ENCODE results near the gene SUDS3. TPM values are rescaled to one million over a fixed set of nuclear protein-coding genes. Genes with fewer than 3 reads are reported as not detected.

SUDS3 gene
- total RNA-seq, 1 experiment from 2014 or later = 50.7 TPM

DNA sequence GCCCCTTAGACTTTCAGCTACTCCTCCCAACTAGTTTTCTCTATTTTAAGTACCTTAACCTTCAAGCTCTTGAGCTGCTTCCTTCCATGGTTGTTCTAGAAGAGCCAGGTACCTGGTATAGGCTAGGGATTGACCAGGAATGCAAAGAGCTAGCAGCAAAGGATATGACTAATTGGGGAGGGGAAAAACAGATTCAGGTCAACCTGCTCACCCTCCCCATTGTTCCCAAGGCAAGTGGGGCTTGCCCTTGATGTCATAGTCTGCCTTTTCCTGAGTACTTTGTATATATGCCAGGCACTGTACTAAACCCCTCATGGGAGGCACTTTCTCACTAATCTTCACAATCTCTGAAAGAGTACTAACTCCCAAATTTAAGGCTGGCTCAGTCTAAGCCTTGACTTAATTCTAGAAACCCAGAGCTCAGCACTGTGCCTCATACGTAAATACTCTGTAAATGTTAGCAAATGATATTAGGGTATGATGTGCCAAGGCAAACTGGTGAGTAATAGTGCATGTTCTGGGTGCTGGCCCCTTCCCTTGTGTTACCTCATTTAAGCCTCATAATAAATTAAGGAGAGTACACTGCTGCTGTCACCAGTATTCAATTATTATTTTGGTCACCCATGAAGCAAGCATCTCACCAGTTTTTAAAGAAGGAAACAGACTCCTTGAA lies 42.2 kb downstream of the SUDS3 start:
- Histone ChIP-seq H3K4me3 (no peak overlapping the region), H3K36me3 (ENCODE audit: low read depth) (peaks cover 5% of the 10 kb centered on the region; the same call in 1 of the 2 replicates), H3K9me2 (ENCODE audit: insufficient read depth) (no peaks in the 10 kb centered on the region), H3K27me3 (ENCODE audit: insufficient read depth, low read depth) (no peaks in the 10 kb centered on the region), H3K79me2 (ENCODE audit: low read depth) (no peaks in the 10 kb centered on the region), H3K4me2 (no peak overlapping the region), H3K27ac (no peak overlapping the region), H3K4me1 (replicated peaks; ENCODE audit: insufficient read depth) (peaks cover 11% of the 10 kb centered on the region), H3K9me3 (ENCODE audit: insufficient read depth, low read depth) (no peaks in the 10 kb centered on the region), H4K20me1 (ENCODE audit: insufficient read depth) (no peaks in the 10 kb centered on the region), H2AFZ (no peak overlapping the region), H3F3A (ENCODE audit: insufficient read depth, low read depth) (no peaks in the 10 kb centered on the region)
- TF ChIP-seq, protein P1, sequence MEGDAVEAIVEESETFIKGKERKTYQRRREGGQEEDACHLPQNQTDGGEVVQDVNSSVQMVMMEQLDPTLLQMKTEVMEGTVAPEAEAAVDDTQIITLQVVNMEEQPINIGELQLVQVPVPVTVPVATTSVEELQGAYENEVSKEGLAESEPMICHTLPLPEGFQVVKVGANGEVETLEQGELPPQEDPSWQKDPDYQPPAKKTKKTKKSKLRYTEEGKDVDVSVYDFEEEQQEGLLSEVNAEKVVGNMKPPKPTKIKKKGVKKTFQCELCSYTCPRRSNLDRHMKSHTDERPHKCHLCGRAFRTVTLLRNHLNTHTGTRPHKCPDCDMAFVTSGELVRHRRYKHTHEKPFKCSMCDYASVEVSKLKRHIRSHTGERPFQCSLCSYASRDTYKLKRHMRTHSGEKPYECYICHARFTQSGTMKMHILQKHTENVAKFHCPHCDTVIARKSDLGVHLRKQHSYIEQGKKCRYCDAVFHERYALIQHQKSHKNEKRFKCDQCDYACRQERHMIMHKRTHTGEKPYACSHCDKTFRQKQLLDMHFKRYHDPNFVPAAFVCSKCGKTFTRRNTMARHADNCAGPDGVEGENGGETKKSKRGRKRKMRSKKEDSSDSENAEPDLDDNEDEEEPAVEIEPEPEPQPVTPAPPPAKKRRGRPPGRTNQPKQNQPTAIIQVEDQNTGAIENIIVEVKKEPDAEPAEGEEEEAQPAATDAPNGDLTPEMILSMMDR (conservative IDR thresholded peaks at IDR 0.05) = no peak
- no peak for TF ChIP-seq EZH2 (IDR thresholded peaks at IDR 0.05; ENCODE audit: low read depth)
- CTCF ChIA-PET = no interaction called here
- no peak for DNase-seq
- intact Hi-C loops (cut with micrococcal nuclease; ENCODE audit: unreplicated experiment) = no loop called here
- BruUV-seq (replicated peaks) = no TSS peak
- POLR2A ChIA-PET (ENCODE audit: unreplicated experiment) = no interaction called here

DNA sequence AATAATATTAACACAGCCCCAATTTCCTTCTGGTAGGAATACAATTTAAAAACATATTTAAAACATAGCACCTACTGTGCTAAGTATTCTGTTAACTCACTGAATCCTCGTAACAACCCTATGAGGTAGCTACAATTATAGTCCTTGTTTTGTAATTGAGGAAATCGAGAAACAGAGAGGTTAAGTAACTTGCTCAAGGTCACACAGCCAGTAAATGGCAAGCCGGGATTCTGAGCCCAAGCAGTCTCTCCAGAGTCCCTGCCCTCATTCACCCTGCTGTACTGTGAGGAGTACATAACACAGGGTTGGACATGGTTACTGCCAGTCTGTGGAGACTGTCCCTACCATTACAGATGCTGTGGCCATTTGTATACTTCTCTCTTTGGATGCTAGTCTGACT lies 44.3 kb downstream of the SUDS3 start:
- POLR2A ChIA-PET (ENCODE audit: unreplicated experiment) = no interaction called here
- BruUV-seq (replicated peaks) = no TSS peak
- Histone ChIP-seq H3K4me1 (replicated peaks; ENCODE audit: insufficient read depth) (peaks cover 11% of the 10 kb centered on the region), H3K4me3 (no peak overlapping the region), H3F3A (ENCODE audit: insufficient read depth, low read depth) (no peaks in the 10 kb centered on the region), H4K20me1 (ENCODE audit: insufficient read depth) (no peaks in the 10 kb centered on the region), H3K36me3 (ENCODE audit: low read depth) (no peaks in the 10 kb centered on the region), H3K4me2 (no peak overlapping the region), H3K27ac (no peak overlapping the region), H2AFZ (no peak overlapping the region), H3K79me2 (ENCODE audit: low read depth) (no peaks in the 10 kb centered on the region), H3K9me2 (ENCODE audit: insufficient read depth) (no peaks in the 10 kb centered on the region), H3K9me3 (ENCODE audit: insufficient read depth, low read depth) (no peaks in the 10 kb centered on the region), H3K27me3 (ENCODE audit: insufficient read depth, low read depth) (no peaks in the 10 kb centered on the region)
- TF ChIP-seq, protein P1 (conservative IDR thresholded peaks at IDR 0.05) = no peak
- TF ChIP-seq EZH2 (IDR thresholded peaks at IDR 0.05; ENCODE audit: low read depth) = no peak
- intact Hi-C loops (cut with micrococcal nuclease; ENCODE audit: unreplicated experiment) = no loop called here
- CTCF ChIA-PET = no interaction called here
- no peak for DNase-seq

- peaks cover 11% of the 10 kb centered on the region for H3K4me1 ChIP-seq (replicated peaks; ENCODE audit: insufficient read depth)
- H3K79me2 ChIP-seq (ENCODE audit: low read depth) = no peaks in the 10 kb centered on the region
- no peak overlapping the region for H3K4me3 ChIP-seq
- no peaks in the 10 kb centered on the region for H3K9me3 ChIP-seq (ENCODE audit: insufficient read depth, low read depth)
- ChIA-PET CTCF (no interaction called here), POLR2A (ENCODE audit: unreplicated experiment) (no interaction called here)
- no peaks in the 10 kb centered on the region for H3F3A ChIP-seq (ENCODE audit: insufficient read depth, low read depth)
- no peak overlapping the region for H2AFZ ChIP-seq
- TF ChIP-seq EZH2 (IDR thresholded peaks at IDR 0.05; ENCODE audit: low read depth) = no peak
- TF ChIP-seq, protein P1 (conservative IDR thresholded peaks at IDR 0.05) = no peak
- H4K20me1 ChIP-seq (ENCODE audit: insufficient read depth) = no peaks in the 10 kb centered on the region
- H3K36me3 ChIP-seq (ENCODE audit: low read depth) = no peaks in the 10 kb centered on the region
- DNase-seq = no peak
- H3K27me3 ChIP-seq (ENCODE audit: insufficient read depth, low read depth) = no peaks in the 10 kb centered on the region
- no peak overlapping the region for H3K4me2 ChIP-seq
- no peak overlapping the region for H3K27ac ChIP-seq
- intact Hi-C loops (cut with micrococcal nuclease; ENCODE audit: unreplicated experiment) = no loop called here
- no peaks in the 10 kb centered on the region for H3K9me2 ChIP-seq (ENCODE audit: insufficient read depth)
- BruUV-seq (replicated peaks) = no TSS peak
These were observed 48.5 kb downstream of the SUDS3 start for GRCh38 chr12:118424884-118425283.

Measured in PC-9 (cell line).